ENCODE measurements around the gene ATP7B.

The ATP7B gene

GRCh38 chr13:51976890-51977289 is 34.4 kb downstream of the ATP7B start:
- DNase-seq: no peak

- no peak for DNase-seq
Observed at GRCh38 chr13:51976423-51976822, 34.8 kb downstream of the ATP7B start.

GRCh38 chr13:51974482-51974881 is 36.8 kb downstream of the ATP7B start:
- no peak for DNase-seq

GRCh38 chr13:51971520-51972426 is 39.5 kb downstream of the ATP7B start:
- no peak for DNase-seq

- DNase-seq: no peak
Observed at GRCh38 chr13:51970349-51970748, 40.9 kb downstream of the ATP7B start.

- DNase-seq: no peak
Observed at GRCh38 chr13:51967482-51968446, 43.5 kb downstream of the ATP7B start.

GRCh38 chr13:51966186-51966585 is 45.1 kb downstream of the ATP7B start:
- no peak for DNase-seq

- no peak for DNase-seq
Observed at GRCh38 chr13:51961493-51962403, 49.5 kb downstream of the ATP7B start.

GRCh38 chr13:51960766-51961165 is 50.5 kb downstream of the ATP7B start:
- no peak for DNase-seq

GRCh38 chr13:51959773-51960172 is 51.5 kb downstream of the ATP7B start:
- no peak for DNase-seq

GRCh38 chr13:51958217-51958547 is 53.1 kb downstream of the ATP7B start:
- DNase-seq: no peak

GRCh38 chr13:51957377-51958216 is 53.7 kb downstream of the ATP7B start:
- no peak for DNase-seq

GRCh38 chr13:51956717-51957116 is 54.5 kb downstream of the ATP7B start:
- no peak for DNase-seq

GRCh38 chr13:51955816-51956603 is 55.2 kb downstream of the ATP7B start:
- no peak for DNase-seq

- no peak for DNase-seq
Observed at GRCh38 chr13:51955281-51955771, 55.9 kb downstream of the ATP7B start.

GRCh38 chr13:51953347-51954195 is 57.7 kb downstream of the ATP7B start:
- no peak for DNase-seq

- no peak for DNase-seq
Observed at GRCh38 chr13:51950722-51951121, 60.5 kb downstream of the ATP7B start.

GRCh38 chr13:51946163-51946669 is 65.0 kb downstream of the ATP7B start:
- no peak for DNase-seq

GRCh38 chr13:51945149-51945548 is 66.1 kb downstream of the ATP7B start:
- no peak for DNase-seq
